UCSD-AML1 (cell line): ENCODE results near the gene PAK5.

ENCODE experiments used
- DNase-seq: peaks from one replicate; lab custom pipeline; 2025; ENCODE audit not compliant: unreplicated experiment; lab: John Stamatoyannopoulos, UW

The PAK5 gene

DNA sequence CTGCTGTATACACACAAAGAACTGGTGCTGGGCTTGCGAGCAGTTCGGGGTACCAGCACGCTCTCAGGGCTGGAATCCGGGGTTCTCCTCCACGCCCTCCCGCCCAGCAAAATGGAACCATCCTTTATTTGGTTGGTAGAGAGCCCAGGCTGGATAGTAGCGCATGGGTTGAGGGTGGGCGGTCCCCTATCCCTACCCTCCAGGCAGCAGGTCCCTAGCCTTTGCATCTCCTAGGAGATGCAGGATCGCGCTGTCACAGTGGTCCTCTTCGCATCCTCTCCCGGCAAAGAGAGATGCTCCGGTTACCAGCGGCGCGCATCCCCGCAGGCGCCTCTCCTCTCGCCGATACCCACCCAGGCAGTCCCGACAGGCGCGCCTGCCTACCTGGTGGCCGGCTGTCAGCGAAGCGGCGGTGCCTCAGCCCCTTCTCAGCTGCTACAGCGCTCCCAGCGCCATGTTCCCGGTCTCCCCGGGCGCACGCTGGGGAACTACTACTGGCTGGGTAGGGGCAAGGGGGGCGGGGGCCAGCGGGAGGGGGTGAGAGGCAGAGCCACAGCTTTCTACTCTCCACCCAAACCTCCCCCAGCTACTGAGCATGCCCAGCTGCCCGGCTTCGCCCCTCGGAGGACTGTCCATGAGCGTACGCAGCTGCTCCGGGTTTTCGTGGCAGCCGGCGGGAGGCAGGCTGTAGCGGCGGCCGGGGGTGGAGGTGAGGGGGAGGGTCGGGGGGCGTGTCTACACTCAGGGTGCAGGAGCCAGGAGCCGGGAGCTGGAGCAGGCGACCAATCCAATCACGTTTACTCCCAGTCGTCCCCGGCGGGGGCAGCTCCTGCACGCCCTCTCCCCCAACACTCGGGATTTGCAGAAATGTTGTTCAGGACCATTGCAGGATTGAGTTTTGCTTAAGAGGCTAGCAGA is at the start of gene PAK5:
Gene PAK5 (minus strand): TSS at position 699 of the 918 bp plus-strand sequence. CDS start 194,748 bp downstream, outside the sequence.
- DNase-seq = no peak

GRCh38 chr20:9887706-9888105 is 48.8 kb upstream of the PAK5 start:
- no peak for DNase-seq

GRCh38 chr20:9886227-9886626 is 47.4 kb upstream of the PAK5 start:
- no peak for DNase-seq

DNA sequence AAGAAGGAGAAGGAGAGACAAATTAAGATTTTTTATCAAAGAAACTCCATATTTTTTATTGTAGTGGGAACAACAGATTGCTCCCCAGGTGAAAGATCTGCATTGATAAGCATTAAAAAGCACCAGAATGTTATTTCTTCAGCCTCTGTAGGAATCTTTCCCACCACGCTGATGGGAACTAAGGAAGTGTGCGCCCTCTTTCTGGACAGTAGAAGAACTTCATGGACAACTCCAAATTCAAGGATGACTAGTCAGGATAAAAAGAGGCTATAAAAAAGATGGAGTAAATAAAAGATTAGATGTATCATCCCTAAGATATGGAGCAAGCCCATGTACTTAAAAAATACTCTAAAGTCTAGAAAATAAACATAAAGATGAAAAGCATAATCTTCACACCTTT is 45.8 kb upstream of the PAK5 start:
- no peak for DNase-seq

GRCh38 chr20:9884061-9884460 is 45.2 kb upstream of the PAK5 start:
- no peak for DNase-seq

GRCh38 chr20:9877932-9878495 is 39.1 kb upstream of the PAK5 start:
- DNase-seq = no peak

DNA sequence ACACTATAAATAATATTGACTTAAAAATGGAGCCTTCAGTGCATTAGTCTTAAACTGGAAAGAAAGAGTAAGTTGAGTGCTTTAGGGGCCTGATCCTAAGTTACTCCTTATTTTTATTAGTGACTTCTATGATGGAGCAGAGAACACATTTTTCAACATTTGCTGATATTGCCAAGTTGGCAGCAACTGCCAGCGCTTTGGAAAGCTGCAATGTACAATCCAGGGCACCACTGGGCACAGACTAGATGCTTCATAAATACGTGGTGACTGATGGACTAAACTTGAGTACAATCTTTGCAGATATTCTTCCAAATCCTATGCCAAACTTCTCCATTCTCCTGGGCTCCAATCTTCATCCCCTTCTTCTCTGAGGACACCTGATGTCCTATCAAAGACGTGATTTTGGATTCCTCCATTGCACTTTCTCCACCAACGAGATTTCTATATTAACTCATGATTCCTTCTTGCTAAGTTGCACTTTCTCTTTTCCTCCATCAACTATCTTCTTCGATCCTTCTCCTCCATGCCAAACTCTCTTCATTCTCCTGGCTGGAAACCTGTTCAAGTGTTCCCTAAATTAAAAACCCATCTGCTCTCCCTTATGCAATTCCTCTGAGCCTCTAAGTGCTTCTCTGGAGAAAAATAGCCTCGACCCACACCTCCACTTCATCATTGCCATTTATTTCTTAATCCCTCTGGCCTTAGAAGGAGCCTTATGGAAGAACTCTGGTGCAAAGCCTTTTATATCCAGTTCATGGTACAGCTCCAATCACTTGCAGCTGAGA is 28.5 kb upstream of the PAK5 start:
- no peak for DNase-seq

- DNase-seq = no peak
These were observed 13.7 kb upstream of the PAK5 start for GRCh38 chr20:9852566-9852965.

DNA sequence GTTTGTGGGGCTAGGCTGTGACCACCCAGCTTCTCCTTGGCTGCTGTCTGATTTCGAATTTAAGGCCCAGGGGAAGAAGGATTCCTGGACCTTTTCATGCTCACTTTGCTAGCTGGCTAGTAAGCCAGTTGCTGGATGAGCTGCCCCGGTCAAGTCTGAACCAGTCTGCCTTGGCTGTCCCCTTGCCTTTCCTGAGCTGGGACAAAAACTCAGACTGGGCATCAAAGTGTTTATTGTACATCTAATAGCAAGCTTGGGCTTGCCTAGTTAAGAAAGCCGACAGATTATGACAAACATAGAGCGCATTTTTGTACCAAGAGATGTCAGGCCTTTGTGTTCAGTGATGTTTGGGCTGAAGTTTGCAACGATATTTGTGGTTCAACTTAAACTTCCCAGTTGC is 750 bp upstream of the PAK5 start:
- no peak for DNase-seq

DNA sequence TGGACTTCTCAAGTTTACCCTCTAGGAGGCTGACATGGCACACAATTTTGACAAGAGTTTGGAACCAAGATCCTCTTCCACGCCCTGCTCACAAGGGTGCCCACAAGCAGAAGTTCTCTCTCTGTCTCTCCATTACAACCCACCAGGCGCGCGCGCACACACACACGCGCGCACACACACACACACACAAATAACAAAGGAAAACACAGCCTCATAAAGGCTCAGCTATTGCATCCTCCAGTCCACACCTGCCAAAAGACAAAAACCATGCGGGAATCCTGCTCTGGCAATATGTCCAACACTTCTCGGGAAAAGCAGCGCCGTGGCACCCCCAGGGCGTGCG is 870 bp downstream of the PAK5 start:
- DNase-seq = no peak

- DNase-seq = no peak
These were observed 1.2 kb downstream of the PAK5 start for GRCh38 chr20:9837634-9838033.

GRCh38 chr20:9835302-9835701 is 3.6 kb downstream of the PAK5 start:
- DNase-seq = no peak

GRCh38 chr20:9831032-9831431 is 7.8 kb downstream of the PAK5 start:
- DNase-seq = no peak

- no peak for DNase-seq
These were observed 9.0 kb downstream of the PAK5 start for GRCh38 chr20:9829835-9830234.

- no peak for DNase-seq
These were observed 21.2 kb downstream of the PAK5 start for GRCh38 chr20:9817654-9818053.

GRCh38 chr20:9815632-9816031 is 23.2 kb downstream of the PAK5 start:
- DNase-seq = no peak

DNA sequence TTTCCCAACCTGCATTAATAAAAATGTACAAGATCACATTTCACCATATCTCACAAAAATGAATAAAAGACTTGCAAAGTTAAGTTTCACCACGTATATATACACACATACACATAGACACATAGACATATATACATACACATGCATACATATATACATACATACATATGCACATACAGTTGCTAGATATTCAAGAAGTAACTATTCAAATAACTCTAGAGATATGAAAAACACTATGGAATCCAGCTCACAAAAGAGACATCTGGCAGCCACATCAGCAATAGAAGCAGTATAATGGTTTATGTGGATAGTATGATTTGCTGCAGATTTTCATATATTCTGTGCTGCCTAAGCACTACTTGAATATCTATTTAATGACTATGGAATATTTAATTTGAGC is 28.1 kb downstream of the PAK5 start:
- no peak for DNase-seq

DNA sequence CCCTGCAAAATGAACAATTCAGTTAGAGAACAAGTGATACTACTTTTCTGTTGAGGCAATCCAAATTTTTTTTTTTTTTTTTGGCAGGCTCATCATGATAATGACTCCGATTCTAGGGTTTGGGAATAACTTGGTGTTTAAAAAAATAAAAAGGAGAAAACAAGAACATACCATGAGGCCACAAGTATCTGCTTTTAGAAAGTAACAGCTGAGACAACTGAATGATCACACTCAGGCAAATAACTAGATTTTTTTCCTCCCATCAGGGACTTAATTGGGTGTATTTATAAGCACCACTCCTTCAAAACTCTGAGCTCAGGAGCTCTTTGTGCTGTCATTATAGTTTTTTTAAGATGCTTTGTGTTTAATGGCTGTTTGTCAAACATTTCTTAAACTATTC is 29.6 kb downstream of the PAK5 start:
- DNase-seq = no peak

GRCh38 chr20:9808166-9808565 is 30.7 kb downstream of the PAK5 start:
- no peak for DNase-seq

- no peak for DNase-seq
These were observed 31.7 kb downstream of the PAK5 start for GRCh38 chr20:9807136-9807535.

- no peak for DNase-seq
These were observed 38.5 kb downstream of the PAK5 start for GRCh38 chr20:9800421-9800820.

DNA sequence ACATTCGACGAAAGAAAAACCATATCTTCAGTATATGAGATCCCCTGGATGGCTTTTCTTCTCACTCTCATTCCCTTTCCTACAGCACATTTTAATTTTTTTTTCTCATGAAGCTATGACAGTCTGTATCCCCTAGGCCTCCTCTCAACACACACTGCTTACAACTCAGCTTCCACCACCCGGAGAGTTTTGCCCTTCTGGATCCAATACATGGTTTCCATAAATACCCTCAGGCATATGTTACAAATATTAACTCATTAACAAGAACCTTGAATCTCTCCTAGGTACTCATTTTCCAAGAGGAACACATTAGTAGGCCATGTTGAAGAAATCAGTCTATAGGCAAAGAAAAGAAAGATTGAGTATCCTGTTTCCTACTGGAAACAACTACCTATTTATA is 44.0 kb downstream of the PAK5 start:
- DNase-seq = no peak
